Measurements from ENCODE around the gene CETP. TPM values are rescaled to one million over a fixed set of nuclear protein-coding genes. Genes with fewer than 3 reads are reported as not detected.

The CETP gene
- total RNA-seq, 1 experiment from 2014 or later, result not detected

DNA sequence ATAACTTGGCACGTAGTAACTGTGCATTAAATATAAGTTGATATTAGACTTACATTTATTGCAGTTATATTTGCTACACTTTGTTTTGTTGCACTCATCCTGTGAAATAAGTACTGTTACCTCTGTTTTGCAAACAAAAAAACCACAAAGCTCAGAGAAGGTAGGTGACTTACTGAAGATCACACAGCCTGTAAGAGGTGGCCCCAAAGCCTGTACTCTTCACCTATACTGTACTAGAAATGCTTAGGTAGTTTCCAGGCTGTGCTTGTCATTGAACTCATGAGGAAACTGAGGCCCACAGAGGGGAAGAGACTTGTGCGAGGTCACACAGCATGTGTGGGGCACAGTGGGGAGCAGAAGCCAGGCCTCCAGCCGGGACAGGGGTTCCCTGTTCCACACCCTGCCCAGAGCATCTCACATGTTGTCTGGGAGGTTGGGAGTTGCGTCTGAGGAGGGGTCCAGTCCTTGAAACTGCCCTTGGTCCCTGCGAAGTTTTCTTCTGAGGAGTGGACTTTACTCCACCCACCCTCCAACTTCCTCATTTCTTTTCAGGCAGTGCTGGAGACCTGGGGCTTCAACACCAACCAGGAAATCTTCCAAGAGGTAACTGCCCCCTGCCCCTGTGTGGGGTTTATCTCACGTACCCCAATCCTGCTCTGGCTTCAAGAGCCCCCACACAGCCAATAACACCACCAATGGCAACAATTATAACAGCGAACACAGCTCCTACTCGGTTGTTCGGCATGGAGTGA lies 13.0 kb downstream of the CETP start:
- ATAC-seq (no peak), DNase-seq (no peak)
- Histone ChIP-seq H3K4me1 (ENCODE audit: insufficient read depth, low read length) (no peaks in the 10 kb centered on the region), H3K79me2 (ENCODE audit: low read length) (no peaks in the 10 kb centered on the region), H3K9me2 (replicated peaks; ENCODE audit: low read length) (no peaks in the 10 kb centered on the region), H3K4me3 (ENCODE audit: low read length) (no peak overlapping the region), H4K20me1 (ENCODE audit: low read length) (no peaks in the 10 kb centered on the region), H3F3A (ENCODE audit: low read length, unreplicated experiment) (no peaks in the 10 kb centered on the region), H3K27me3 (ENCODE audit: low read length) (no peaks in the 10 kb centered on the region), H3K27ac (ENCODE audit: low read length) (no peak overlapping the region), H3K4me2 (ENCODE audit: low read length) (no peak overlapping the region), H3K9ac (ENCODE audit: low read length) (no peak overlapping the region), H3K36me3 (ENCODE audit: low read depth, low read length) (no peaks in the 10 kb centered on the region), H3K9me3 (ENCODE audit: low read length) (no peaks in the 10 kb centered on the region), H2AFZ (ENCODE audit: low read length) (no peak overlapping the region)
- POLR2A ChIA-PET (ENCODE audit: unreplicated experiment), result no interaction called here
- CTCF ChIA-PET, result no interaction called here
- BruUV-seq (replicated peaks), result no TSS peak
- TF ChIP-seq EZH2 (IDR thresholded peaks at IDR 0.05; ENCODE audit: low read length, unreplicated experiment) (no peak), EZH2phosphoT487 (IDR thresholded peaks at IDR 0.05; ENCODE audit: borderline replicate concordance, low read length) (no peak)
- intact Hi-C loops (cut with micrococcal nuclease), result no loop called here

DNA sequence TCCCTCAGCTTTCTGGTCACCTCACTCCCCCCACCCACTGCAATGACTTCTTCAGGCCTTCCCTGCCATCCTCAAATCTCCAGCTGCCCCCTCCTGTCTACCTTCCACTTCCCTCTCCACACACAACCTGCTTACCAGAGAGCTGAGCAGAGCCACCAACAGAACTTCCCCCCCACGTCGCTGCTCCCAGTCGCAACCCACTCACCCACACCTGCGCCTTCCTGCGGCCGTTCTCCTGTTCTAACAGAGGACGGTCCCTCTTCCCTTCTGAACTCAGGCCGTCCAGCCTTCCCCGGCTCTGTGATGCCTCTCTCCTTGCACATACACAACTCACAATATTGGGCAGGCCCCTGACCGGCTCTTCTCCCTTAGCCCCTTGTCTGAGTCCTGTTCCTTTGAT lies 14.0 kb downstream of the CETP start:
- ATAC-seq (no peak), DNase-seq (no peak)
- Histone ChIP-seq H3K36me3 (ENCODE audit: low read depth, low read length) (no peaks in the 10 kb centered on the region), H3K4me1 (ENCODE audit: insufficient read depth, low read length) (no peaks in the 10 kb centered on the region), H2AFZ (ENCODE audit: low read length) (no peak overlapping the region), H3K9ac (ENCODE audit: low read length) (no peak overlapping the region), H3K4me3 (ENCODE audit: low read length) (no peak overlapping the region), H3K9me2 (replicated peaks; ENCODE audit: low read length) (no peaks in the 10 kb centered on the region), H3K9me3 (ENCODE audit: low read length) (no peaks in the 10 kb centered on the region), H3K79me2 (ENCODE audit: low read length) (no peaks in the 10 kb centered on the region), H4K20me1 (ENCODE audit: low read length) (no peaks in the 10 kb centered on the region), H3K4me2 (ENCODE audit: low read length) (no peak overlapping the region), H3K27ac (ENCODE audit: low read length) (no peak overlapping the region), H3F3A (ENCODE audit: low read length, unreplicated experiment) (no peaks in the 10 kb centered on the region), H3K27me3 (ENCODE audit: low read length) (no peaks in the 10 kb centered on the region)
- TF ChIP-seq EZH2 (IDR thresholded peaks at IDR 0.05; ENCODE audit: low read length, unreplicated experiment) (no peak), EZH2phosphoT487 (IDR thresholded peaks at IDR 0.05; ENCODE audit: borderline replicate concordance, low read length) (no peak)
- TF ChIP-seq, protein P1, sequence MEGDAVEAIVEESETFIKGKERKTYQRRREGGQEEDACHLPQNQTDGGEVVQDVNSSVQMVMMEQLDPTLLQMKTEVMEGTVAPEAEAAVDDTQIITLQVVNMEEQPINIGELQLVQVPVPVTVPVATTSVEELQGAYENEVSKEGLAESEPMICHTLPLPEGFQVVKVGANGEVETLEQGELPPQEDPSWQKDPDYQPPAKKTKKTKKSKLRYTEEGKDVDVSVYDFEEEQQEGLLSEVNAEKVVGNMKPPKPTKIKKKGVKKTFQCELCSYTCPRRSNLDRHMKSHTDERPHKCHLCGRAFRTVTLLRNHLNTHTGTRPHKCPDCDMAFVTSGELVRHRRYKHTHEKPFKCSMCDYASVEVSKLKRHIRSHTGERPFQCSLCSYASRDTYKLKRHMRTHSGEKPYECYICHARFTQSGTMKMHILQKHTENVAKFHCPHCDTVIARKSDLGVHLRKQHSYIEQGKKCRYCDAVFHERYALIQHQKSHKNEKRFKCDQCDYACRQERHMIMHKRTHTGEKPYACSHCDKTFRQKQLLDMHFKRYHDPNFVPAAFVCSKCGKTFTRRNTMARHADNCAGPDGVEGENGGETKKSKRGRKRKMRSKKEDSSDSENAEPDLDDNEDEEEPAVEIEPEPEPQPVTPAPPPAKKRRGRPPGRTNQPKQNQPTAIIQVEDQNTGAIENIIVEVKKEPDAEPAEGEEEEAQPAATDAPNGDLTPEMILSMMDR (conservative IDR thresholded peaks at IDR 0.05; ENCODE audit: low read depth, low read length), result no peak
- intact Hi-C loops (cut with micrococcal nuclease), result no loop called here
- CTCF ChIA-PET, result no interaction called here
- no TSS peak for BruUV-seq (replicated peaks)
- POLR2A ChIA-PET (ENCODE audit: unreplicated experiment), result no interaction called here

DNA sequence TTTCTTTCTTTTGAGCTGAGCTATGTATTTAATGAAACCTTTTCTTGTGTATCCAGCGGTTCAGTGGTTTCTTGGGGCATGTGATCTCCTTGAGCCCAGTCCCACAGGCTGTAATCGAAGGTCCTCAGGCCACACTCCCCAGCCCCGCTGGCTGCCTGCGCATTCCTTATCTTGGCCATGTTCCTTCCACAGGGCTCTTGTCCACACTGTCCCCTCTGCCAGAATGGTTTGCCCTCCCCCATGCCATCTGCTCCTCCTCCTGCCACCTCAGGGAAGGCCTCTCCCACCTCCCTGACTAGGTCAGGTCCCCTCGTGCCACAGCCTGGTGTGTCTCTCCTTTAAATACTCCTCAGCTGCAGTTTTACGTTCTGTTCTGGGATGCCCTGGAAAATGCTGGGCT lies 15.5 kb downstream of the CETP start:
- ChIA-PET CTCF (no interaction called here), POLR2A (ENCODE audit: unreplicated experiment) (no interaction called here)
- Histone ChIP-seq H3K27ac (ENCODE audit: low read length) (no peak overlapping the region), H4K20me1 (ENCODE audit: low read length) (no peaks in the 10 kb centered on the region), H3F3A (ENCODE audit: low read length, unreplicated experiment) (no peaks in the 10 kb centered on the region), H3K9ac (ENCODE audit: low read length) (no peak overlapping the region), H3K4me3 (ENCODE audit: low read length) (no peak overlapping the region), H3K4me2 (ENCODE audit: low read length) (no peak overlapping the region), H3K4me1 (ENCODE audit: insufficient read depth, low read length) (no peaks in the 10 kb centered on the region), H2AFZ (ENCODE audit: low read length) (no peak overlapping the region), H3K79me2 (ENCODE audit: low read length) (no peaks in the 10 kb centered on the region), H3K9me3 (ENCODE audit: low read length) (no peaks in the 10 kb centered on the region), H3K27me3 (ENCODE audit: low read length) (no peaks in the 10 kb centered on the region), H3K36me3 (ENCODE audit: low read depth, low read length) (no peaks in the 10 kb centered on the region), H3K9me2 (replicated peaks; ENCODE audit: low read length) (no peaks in the 10 kb centered on the region)
- BruUV-seq (replicated peaks), result no TSS peak
- intact Hi-C loops (cut with micrococcal nuclease), result no loop called here
- DNase-seq (no peak), ATAC-seq (no peak)
- no peak for TF ChIP-seq EZH2 (IDR thresholded peaks at IDR 0.05; ENCODE audit: low read length, unreplicated experiment)
- TF ChIP-seq EZH2phosphoT487 (IDR thresholded peaks at IDR 0.05; ENCODE audit: borderline replicate concordance, low read length), result no peak
- TF ChIP-seq, protein P1 (conservative IDR thresholded peaks at IDR 0.05; ENCODE audit: low read depth, low read length), result no peak

Measured in PC-3 (cell line).